Activated B cell treated with CpG ODN at 0.5 μM for 24 hours (primary cell): ENCODE measurements around the gene TECPR1. TPM values are rescaled to one million over a fixed set of nuclear protein-coding genes. Genes with fewer than 3 reads are reported as not detected.

ENCODE experiments used
- ATAC-seq: fragments of 200-7000 bp; cut with Tn5 transposase; one replicate; pipeline ENCODE4 v1.10.0; 2021; ENCODE audit warnings: low read depth, mild to moderate bottlenecking, moderate library complexity
- CTCF ChIA-PET: fragments of 350-600 bp; sonication (Branson Sonifier 250); formaldehyde crosslinking; loops from one replicate; lab custom pipeline; 2021; ENCODE audit warnings: antibody characterized with exemption; lab: Charles Lee
- POLR2A ChIA-PET: fragments of 350-600 bp; sonication (Branson Sonifier 250); formaldehyde crosslinking; loops from one replicate; lab custom pipeline; 2021; ENCODE audit warnings: antibody characterized with exemption; lab: Charles Lee
- DNase-seq: peaks from one replicate; pipeline ENCODE4 v3.0.0; 2022
- H3K27ac Mint-ChIP-seq: one replicate; pipeline ENCODE4 v1.8.0; 2020; ENCODE audit warnings: mixed read lengths
- H3K27me3 Mint-ChIP-seq: one replicate; pipeline ENCODE4 v1.8.0; 2021; ENCODE audit warnings: mixed read lengths
- H3K36me3 Mint-ChIP-seq: one replicate; pipeline ENCODE4 v1.8.0; 2021; ENCODE audit warnings: low read depth, mixed read lengths
- H3K4me1 Mint-ChIP-seq: one replicate; pipeline ENCODE4 v1.8.0; 2021; ENCODE audit warnings: mixed read lengths
- H3K4me3 Mint-ChIP-seq: one replicate; pipeline ENCODE4 v1.8.0; 2020; ENCODE audit warnings: mild to moderate bottlenecking, mixed read lengths
- H3K9me3 Mint-ChIP-seq: one replicate; pipeline ENCODE4 v1.8.0; 2020; ENCODE audit warnings: mixed read lengths
- intact Hi-C: fragments of 100-400 bp; cut with micrococcal nuclease; formaldehyde crosslinking; loops from one replicate; pipeline ENCODE4 v1.15.1; 2024
- total RNA-seq: library from RNA; stranded (reverse); gene quantifications from 2 replicates; pipeline ENCODE4 v1.2.3, GENCODE V29; 2022
- TF ChIP-seq, protein P1 (sequence below): fragments of 200-600 bp; IDR thresholded peaks from one replicate; pipeline ENCODE4 v1.8.0; 2022; ENCODE audit warnings: antibody characterized with exemption, mild to moderate bottlenecking

The TECPR1 gene
- total RNA-seq, 1 donor from 2014 or later, result 34.5 TPM

DNA sequence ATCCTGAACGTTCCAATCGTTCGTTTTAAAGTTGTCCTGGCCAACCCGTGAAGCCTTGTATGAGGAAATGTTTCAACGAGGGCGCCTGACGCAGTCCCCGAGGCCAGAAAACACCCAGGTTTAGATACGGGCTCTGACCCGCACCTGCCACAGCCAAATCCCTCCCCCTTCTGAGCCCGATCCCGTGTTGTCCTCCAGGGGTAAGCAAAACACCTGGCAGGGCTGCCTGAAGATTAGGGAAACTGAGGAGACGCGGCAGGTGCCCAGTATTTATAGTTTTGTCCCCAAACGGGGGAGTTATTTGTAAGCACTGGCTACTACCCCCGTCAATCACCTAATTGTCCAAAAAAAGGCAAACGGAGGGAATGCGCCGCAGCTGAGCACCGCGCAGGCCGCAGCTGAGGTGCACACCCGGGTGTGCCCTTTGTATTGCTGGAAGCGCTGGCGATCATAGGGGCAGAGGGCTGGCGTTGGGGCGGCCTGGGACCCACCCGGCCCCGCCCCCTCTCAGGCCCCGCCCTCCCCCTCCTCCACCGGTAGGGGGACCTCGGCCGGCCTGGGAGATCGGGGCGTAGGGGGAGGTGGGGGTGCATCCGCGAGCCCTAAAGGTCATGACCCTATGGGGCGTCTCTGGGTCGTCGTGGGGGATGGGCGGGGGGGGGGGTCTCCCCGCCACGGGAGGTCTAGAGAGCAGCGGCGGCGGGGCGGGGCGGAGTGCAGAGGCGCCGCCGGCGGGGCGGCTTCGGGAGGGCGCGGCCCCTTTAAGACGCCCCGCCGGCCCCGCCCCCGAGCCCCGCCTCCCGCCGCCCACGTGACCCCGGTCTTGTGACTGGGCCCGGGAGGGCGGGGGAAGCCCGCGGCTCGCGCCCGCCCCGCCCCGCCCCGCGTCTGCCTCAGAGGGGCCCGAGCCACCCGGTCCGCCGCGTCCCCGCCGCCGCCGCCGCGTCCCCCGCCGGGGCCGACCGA, 29.0 kb upstream of the TECPR1 start, which contains the start of gene BRI3:
Gene BRI3, plus strand, starts transcription at position 896 of the 966 bp plus-strand sequence. CDS start 110 bp downstream, outside the sequence.
- ATAC-seq, result peak; percentile 82
- ChIA-PET POLR2A (interaction anchor here (0.6 to 2.3 kb wide), 6 partner anchors 33 to 599 kb away, joined by 3 to 6 read pairs (median 4); partner anchors contain the start of genes BAIAP2L1 and TRRAP), CTCF (interaction anchor here (1.0 kb wide), 2 partner anchors 120 to 598 kb away, joined by 3 to 4 read pairs; partner anchors contain the start of gene BAIAP2L1)
- Mint-ChIP-seq H3K27me3 (no peaks in the 10 kb centered on the region), H3K4me3 (peak within 1 kb of the TSS; percentile 86), H3K36me3 (peaks cover 1% of the 10 kb centered on the region), H3K9me3 (no peaks in the 10 kb centered on the region), H3K4me1 (peaks cover 36% of the 10 kb centered on the region), H3K27ac (peak within 1 kb of the TSS; percentile 75)
- peak; percentile 86 for DNase-seq
- TF ChIP-seq, protein P1, sequence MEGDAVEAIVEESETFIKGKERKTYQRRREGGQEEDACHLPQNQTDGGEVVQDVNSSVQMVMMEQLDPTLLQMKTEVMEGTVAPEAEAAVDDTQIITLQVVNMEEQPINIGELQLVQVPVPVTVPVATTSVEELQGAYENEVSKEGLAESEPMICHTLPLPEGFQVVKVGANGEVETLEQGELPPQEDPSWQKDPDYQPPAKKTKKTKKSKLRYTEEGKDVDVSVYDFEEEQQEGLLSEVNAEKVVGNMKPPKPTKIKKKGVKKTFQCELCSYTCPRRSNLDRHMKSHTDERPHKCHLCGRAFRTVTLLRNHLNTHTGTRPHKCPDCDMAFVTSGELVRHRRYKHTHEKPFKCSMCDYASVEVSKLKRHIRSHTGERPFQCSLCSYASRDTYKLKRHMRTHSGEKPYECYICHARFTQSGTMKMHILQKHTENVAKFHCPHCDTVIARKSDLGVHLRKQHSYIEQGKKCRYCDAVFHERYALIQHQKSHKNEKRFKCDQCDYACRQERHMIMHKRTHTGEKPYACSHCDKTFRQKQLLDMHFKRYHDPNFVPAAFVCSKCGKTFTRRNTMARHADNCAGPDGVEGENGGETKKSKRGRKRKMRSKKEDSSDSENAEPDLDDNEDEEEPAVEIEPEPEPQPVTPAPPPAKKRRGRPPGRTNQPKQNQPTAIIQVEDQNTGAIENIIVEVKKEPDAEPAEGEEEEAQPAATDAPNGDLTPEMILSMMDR, result no peak
- intact Hi-C loops, result loop anchor here (1.0 to 10.0 kb wide), 10 partner anchors 29 to 1166 kb away; partner anchors contain the start of genes ASNS, BAIAP2L1, LMTK2 and SDHAF3

DNA sequence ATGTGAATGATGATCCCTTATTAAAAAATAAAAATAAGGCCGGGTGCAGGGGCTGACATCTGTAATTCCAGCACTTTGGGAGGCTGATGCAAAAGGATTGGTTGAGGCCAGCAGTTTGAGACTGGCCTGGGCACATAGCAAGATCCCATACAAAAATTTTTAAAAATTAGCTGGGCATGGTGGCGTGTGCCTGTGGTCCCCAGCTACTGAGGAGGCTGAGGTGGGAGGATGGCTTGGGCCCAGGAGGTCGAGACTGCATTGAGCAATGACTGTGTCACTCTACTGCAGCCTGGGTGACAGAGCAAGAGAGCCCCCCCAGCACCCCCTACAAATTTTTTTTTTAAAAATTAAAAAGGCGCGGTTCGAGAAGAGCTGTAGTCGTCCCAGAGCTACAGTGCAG, 28.3 kb upstream of the TECPR1 start:
- H3K9me3 Mint-ChIP-seq, result no peaks in the 10 kb centered on the region
- H3K27me3 Mint-ChIP-seq, result no peaks in the 10 kb centered on the region
- H3K4me1 Mint-ChIP-seq, result peaks cover 36% of the 10 kb centered on the region
- H3K4me3 Mint-ChIP-seq, result peak overlapping the region; percentile 86
- H3K27ac Mint-ChIP-seq, result peak overlapping the region; percentile 7
- intact Hi-C loops, result loop anchor here (2.0 to 10.0 kb wide), 3 partner anchors 591 to 1165 kb away; partner anchors contain the start of genes SDHAF3, TMEM130 and TRRAP
- no peak for ATAC-seq
- ChIA-PET POLR2A (interaction anchor here (1.1 to 2.3 kb wide), 4 partner anchors 34 to 598 kb away, joined by 3 to 6 read pairs (median 5); partner anchors contain the start of genes BAIAP2L1 and TRRAP), CTCF (interaction anchor here (1.0 kb wide), 1 partner anchor 598 kb away, joined by 4 read pairs; no protein-coding TSS in a partner anchor)
- no peak for DNase-seq
- TF ChIP-seq, protein P1, result no peak
- peaks cover 1% of the 10 kb centered on the region for H3K36me3 Mint-ChIP-seq

DNA sequence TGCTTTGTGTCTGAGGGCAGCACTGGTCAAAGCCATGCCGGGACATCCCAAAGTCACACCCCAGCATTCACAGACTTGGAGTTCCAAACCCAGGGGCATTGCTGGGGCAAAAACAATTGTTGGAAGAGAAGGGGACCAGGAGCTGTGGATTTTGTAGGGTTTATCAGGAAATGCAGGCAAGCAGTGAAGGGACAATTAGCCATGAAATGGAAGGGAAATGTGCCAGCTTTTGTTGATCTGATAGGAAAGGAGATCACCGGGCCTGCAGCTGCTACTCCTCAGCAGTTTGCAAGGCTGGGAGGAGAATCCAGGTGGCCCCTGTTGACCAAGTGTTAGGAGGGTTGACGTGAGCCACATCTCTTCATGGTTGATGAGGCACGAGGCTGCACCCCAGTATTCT, 26.9 kb upstream of the TECPR1 start:
- CTCF ChIA-PET, result interaction anchor here (1.4 kb wide), 1 partner anchor 11 kb away, joined by 3 read pairs; no protein-coding TSS in a partner anchor
- H3K4me3 Mint-ChIP-seq, result no peak overlapping the region
- TF ChIP-seq, protein P1, result no peak
- H3K9me3 Mint-ChIP-seq, result no peaks in the 10 kb centered on the region
- DNase-seq, result no peak
- no peak overlapping the region for H3K27ac Mint-ChIP-seq
- POLR2A ChIA-PET, result no interaction called here
- H3K36me3 Mint-ChIP-seq, result peaks cover 1% of the 10 kb centered on the region
- intact Hi-C loops, result no loop called here
- H3K27me3 Mint-ChIP-seq, result no peaks in the 10 kb centered on the region
- no peak for ATAC-seq
- H3K4me1 Mint-ChIP-seq, result peaks cover 25% of the 10 kb centered on the region

DNA sequence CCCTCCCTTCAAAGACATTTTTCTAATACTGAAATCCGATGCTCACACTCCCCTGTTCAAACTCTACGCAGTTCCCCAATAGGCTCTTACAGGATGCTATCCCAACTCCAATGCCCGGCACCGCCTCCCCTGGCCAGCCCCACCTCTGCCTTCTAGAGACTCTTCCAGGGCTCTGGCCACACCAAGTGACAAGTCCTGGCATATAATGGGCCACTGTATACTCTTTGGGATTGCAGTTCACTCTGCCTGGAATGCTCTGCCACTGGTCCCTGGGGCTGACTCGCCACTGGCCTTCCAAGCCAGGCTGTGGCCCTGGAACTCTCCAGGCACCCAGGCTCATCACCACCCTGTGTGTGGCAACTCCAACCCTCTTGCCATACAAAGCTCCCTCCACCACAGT, 26.4 kb upstream of the TECPR1 start:
- TF ChIP-seq, protein P1, result no peak
- intact Hi-C loops, result no loop called here
- DNase-seq (no peak), ATAC-seq (no peak)
- Mint-ChIP-seq H3K36me3 (peaks cover 1% of the 10 kb centered on the region), H3K27ac (no peak overlapping the region), H3K27me3 (no peaks in the 10 kb centered on the region), H3K9me3 (no peaks in the 10 kb centered on the region), H3K4me3 (no peak overlapping the region), H3K4me1 (peaks cover 23% of the 10 kb centered on the region)
- CTCF ChIA-PET, result interaction anchor here (1.4 kb wide), 1 partner anchor 11 kb away, joined by 3 read pairs; no protein-coding TSS in a partner anchor
- POLR2A ChIA-PET, result no interaction called here
